Ishikawa (cell line): ENCODE measurements around the gene ATP5PF.

ENCODE experiments used
- CEBPB ChIP-seq: IDR thresholded peaks from 2 replicates; pipeline ENCODE4 v1.6.1; 2012
- CREB1 ChIP-seq: IDR thresholded peaks from 2 replicates; pipeline ENCODE4 v1.6.1; 2012; ENCODE audit warnings: low read depth
- EGR1 ChIP-seq: IDR thresholded peaks from 2 replicates; pipeline ENCODE4 v1.6.1; 2012
- EP300 ChIP-seq: IDR thresholded peaks from 2 replicates; pipeline ENCODE4 v1.6.1; 2012; ENCODE audit warnings: borderline replicate concordance
- FOXM1 ChIP-seq: IDR thresholded peaks from 2 replicates; pipeline ENCODE4 v1.6.1; 2012; ENCODE audit warnings: low read depth, borderline replicate concordance
- NFIC ChIP-seq: IDR thresholded peaks from 2 replicates; pipeline ENCODE4 v1.6.1; 2012
- RAD21 ChIP-seq: IDR thresholded peaks from 2 replicates; pipeline ENCODE4 v1.6.1; 2012; ENCODE audit warnings: low read depth
- TAF1 ChIP-seq: IDR thresholded peaks from 2 replicates; pipeline ENCODE4 v1.6.1; 2012; ENCODE audit warnings: low read depth, mild to moderate bottlenecking
- TCF12 ChIP-seq: IDR thresholded peaks from 2 replicates; pipeline ENCODE4 v1.6.1; 2012; ENCODE audit warnings: low read depth
- TEAD4 ChIP-seq: IDR thresholded peaks from 2 replicates; pipeline ENCODE4 v1.6.1; 2012
- YY1 ChIP-seq: IDR thresholded peaks from 2 replicates; pipeline ENCODE4 v1.6.1; 2012; ENCODE audit warnings: low read depth
- ZBTB7A ChIP-seq: IDR thresholded peaks from 2 replicates; pipeline ENCODE4 v1.6.1; 2012; ENCODE audit warnings: low read depth
- TF ChIP-seq, protein P1 (sequence below): IDR thresholded peaks from 2 replicates; pipeline ENCODE4 v1.6.1; 2012; ENCODE audit warnings: low read depth, mild to moderate bottlenecking
- TF ChIP-seq, protein P2 (sequence below): IDR thresholded peaks from 2 replicates; pipeline ENCODE4 v1.6.1; 2012
- TF ChIP-seq, protein P3 (sequence below): IDR thresholded peaks from 2 replicates; pipeline ENCODE4 v1.6.1; 2012

Gene ATP5PF, protein sequence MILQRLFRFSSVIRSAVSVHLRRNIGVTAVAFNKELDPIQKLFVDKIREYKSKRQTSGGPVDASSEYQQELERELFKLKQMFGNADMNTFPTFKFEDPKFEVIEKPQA

DNA sequence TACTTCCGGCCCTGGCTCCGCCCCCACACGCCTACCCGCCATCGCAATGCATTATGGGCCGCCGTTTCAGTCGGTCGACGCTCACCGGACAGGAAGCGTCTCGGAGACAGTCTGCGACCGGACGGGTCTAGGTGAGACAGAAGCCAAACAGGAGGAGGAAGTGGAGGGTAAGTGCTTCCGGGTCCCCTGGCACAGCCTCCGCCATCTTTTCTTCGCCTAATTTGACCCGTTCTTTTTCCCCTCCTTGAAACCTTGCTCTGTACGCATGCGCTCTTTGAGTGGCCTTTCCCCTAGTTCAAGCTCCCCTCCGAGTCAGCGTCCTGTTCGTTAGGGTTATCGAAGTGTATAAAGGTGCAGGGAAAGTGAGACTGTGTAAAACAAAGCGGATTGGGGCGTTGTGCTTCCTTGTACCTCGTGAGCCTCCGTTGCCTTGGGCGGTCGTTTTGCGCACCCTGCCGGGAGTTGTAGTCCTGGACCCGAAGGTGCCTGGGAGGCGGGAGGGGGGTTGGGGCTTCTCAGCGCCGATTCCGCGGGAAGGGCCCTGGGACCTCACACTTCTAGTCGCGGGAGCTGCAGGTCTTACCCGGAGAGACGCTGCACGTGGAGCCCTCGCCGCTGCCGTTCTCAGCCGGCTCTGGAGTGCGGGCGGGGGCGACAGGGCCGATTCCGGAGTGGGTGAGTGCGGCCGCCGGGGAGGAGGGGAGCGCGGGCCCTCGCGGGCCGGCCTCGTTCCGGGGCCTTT, at the start of gene ATP5PF, which contains the start of gene GABPA:
Gene ATP5PF (minus strand): TSS at position 1 of the 742 bp plus-strand sequence. CDS start 5,110 bp downstream, outside the sequence.
Gene GABPA (plus strand): TSS at position 69 of the 742 bp plus-strand sequence. CDS start 6,627 bp downstream, outside the sequence.
- TF ChIP-seq, protein P1, sequence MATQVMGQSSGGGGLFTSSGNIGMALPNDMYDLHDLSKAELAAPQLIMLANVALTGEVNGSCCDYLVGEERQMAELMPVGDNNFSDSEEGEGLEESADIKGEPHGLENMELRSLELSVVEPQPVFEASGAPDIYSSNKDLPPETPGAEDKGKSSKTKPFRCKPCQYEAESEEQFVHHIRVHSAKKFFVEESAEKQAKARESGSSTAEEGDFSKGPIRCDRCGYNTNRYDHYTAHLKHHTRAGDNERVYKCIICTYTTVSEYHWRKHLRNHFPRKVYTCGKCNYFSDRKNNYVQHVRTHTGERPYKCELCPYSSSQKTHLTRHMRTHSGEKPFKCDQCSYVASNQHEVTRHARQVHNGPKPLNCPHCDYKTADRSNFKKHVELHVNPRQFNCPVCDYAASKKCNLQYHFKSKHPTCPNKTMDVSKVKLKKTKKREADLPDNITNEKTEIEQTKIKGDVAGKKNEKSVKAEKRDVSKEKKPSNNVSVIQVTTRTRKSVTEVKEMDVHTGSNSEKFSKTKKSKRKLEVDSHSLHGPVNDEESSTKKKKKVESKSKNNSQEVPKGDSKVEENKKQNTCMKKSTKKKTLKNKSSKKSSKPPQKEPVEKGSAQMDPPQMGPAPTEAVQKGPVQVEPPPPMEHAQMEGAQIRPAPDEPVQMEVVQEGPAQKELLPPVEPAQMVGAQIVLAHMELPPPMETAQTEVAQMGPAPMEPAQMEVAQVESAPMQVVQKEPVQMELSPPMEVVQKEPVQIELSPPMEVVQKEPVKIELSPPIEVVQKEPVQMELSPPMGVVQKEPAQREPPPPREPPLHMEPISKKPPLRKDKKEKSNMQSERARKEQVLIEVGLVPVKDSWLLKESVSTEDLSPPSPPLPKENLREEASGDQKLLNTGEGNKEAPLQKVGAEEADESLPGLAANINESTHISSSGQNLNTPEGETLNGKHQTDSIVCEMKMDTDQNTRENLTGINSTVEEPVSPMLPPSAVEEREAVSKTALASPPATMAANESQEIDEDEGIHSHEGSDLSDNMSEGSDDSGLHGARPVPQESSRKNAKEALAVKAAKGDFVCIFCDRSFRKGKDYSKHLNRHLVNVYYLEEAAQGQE, result no peak
- no peak; the same call in 1 of the 2 replicates for TF ChIP-seq EP300
- TF ChIP-seq TEAD4, result no peak
- no peak; the same call in none of the 2 replicates for TF ChIP-seq ZBTB7A
- TF ChIP-seq, protein P2, sequence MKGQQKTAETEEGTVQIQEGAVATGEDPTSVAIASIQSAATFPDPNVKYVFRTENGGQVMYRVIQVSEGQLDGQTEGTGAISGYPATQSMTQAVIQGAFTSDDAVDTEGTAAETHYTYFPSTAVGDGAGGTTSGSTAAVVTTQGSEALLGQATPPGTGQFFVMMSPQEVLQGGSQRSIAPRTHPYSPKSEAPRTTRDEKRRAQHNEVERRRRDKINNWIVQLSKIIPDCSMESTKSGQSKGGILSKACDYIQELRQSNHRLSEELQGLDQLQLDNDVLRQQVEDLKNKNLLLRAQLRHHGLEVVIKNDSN, result peak; percentile 28; the same call in 1 of the 2 replicates
- peak; percentile 6 for TF ChIP-seq TAF1
- 0 out of 2 replicates have a peak, but pooled peaks have one; percentile 13 for TF ChIP-seq TCF12
- TF ChIP-seq CREB1, result no peak; the same call in 1 of the 2 replicates
- TF ChIP-seq EGR1, result peak; percentile 73
- TF ChIP-seq NFIC, result 0 out of 2 replicates have a peak, but pooled peaks have one; percentile 10
- TF ChIP-seq FOXM1, result peak; percentile 39; the same call in 1 of the 2 replicates
- TF ChIP-seq CEBPB, result no peak
- TF ChIP-seq YY1, result peak; percentile 93
- TF ChIP-seq, protein P3, sequence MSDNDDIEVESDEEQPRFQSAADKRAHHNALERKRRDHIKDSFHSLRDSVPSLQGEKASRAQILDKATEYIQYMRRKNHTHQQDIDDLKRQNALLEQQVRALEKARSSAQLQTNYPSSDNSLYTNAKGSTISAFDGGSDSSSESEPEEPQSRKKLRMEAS, result peak; percentile 26; the same call in 1 of the 2 replicates
- no peak for TF ChIP-seq RAD21

DNA sequence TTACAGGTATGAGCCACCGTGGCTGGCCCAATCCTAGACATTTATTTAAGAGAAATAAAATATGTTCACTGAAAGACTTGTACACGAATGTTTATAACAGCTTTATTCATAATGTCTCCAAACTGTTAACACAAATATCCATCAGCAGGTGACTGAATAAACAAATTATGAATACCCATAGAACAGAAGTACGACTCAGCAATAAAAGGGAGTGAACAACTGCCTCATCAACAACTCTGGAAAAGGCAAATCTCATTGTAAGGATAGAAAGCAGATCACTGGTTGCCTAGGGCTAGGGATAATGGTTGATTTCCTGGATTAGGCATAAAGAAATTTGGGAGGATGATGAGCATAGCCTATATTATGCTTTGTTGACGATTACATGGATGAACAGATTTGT, 41.7 kb upstream of the ATP5PF start:
- TF ChIP-seq TEAD4 (no peak), CREB1 (no peak), CEBPB (no peak), YY1 (no peak), NFIC (no peak), FOXM1 (no peak), ZBTB7A (no peak)
- TF ChIP-seq, protein P2, result no peak

DNA sequence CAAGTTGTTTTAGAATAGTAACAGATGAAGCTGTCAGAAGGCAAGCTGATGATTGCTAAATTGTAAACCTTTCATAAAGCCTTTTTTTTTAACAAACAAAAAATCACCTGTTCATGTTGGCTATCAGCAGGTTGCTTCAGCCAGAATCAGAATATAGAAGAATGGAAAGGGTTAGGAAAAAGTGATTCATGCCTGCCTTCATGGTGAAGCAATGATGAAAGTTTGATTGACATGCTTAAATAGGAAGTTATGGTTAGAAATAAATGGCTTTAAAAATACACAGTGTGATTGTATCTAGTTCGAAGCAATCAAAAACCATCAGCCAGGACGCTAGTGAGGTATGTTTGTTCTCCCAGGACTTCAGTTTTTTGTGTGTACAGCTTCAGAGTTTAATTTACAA, 38.0 kb upstream of the ATP5PF start:
- no peak for TF ChIP-seq CEBPB

DNA sequence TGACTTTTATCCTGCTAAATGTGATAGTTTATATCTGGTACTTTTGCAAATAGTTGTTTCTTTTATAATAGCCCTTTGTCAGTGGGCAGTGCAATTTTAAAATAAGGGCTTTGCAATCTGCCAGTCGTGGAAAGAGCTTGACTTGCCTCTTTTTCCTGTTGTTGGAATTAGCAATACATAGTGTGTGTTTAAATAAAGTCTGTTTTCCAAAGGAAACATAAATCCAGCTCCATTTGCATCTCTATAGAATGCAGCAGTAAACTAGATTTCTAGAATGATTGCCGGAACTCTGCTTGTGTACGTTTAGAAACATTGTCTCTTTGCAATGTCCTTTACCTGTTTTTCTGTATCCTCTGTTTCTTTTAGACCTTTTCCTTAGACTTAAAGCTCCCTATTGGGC, 33.2 kb upstream of the ATP5PF start:
- TF ChIP-seq ZBTB7A (no peak), CREB1 (no peak), NFIC (no peak), TCF12 (no peak), TAF1 (no peak), TEAD4 (no peak), CEBPB (no peak), EP300 (no peak), FOXM1 (no peak), YY1 (no peak), RAD21 (no peak), EGR1 (no peak)
- TF ChIP-seq, protein P2, result no peak
- TF ChIP-seq, protein P3, result no peak
- TF ChIP-seq, protein P1, result no peak

DNA sequence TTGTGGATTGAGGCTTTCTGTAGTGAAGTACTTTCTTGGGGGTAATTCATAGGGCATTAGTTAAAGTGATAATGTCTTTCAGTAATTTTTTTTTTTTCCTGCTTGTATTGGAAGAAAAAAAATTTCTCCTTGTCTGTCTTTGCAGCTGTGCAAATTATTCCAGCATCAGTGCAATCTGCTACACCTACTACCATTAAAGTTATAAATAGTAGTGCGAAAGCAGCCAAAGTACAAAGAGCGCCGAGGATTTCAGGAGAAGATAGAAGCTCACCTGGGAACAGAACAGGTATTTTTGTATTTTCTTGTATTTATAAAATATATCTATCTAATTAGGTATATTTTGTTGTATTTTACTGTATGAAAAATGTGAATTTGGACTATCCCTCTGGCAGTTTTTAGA, 29.4 kb upstream of the ATP5PF start:
- TF ChIP-seq EP300 (no peak), CREB1 (no peak), TAF1 (no peak), YY1 (no peak), NFIC (no peak)
- TF ChIP-seq, protein P3, result no peak
